Sigmoid colon (tissue), 7 donors: ENCODE measurements around the gene ZNF253. TPM values are rescaled to one million over a fixed set of nuclear protein-coding genes. Genes with fewer than 3 reads are reported as not detected.
A peak's percentile ranks its signal among the peaks of the same experiment; 100 is the strongest.
"Not testable (repeated sequence)": the region's sequence is repeated elsewhere in the genome, so short reads cannot be mapped to it uniquely, and the experiment has no call there.

Source experiments
- DNase-seq: peaks from one replicate; pipeline ENCODE4 v3.0.0-alpha.2; 2019
- H3K27ac ChIP-seq, 4 donors: fragments of 200-600 bp; sonication (generic); one replicate each; pipeline ENCODE4 v1.5.1; 2016 to 2019; ENCODE audit warnings: mild to moderate bottlenecking in 1 of 4
- H3K27me3 ChIP-seq, 3 donors: fragments of 200-600 bp; sonication (generic); one replicate each; pipeline ENCODE4 v1.5.1; 2019; ENCODE audit warnings: mild to moderate bottlenecking in 1 of 3
- H3K36me3 ChIP-seq, 4 donors: fragments of 200-600 bp; sonication (generic); one replicate each; pipeline ENCODE4 v1.5.1; 2016 to 2019
- H3K4me1 ChIP-seq, 4 donors: fragments of 200-600 bp; sonication (generic); one replicate each; pipeline ENCODE4 v1.5.1; 2017 to 2019
- H3K4me3 ChIP-seq, 4 donors: fragments of 200-600 bp; sonication (generic); one replicate each; pipeline ENCODE4 v1.5.1; 2017 to 2019; ENCODE audit warnings: mild to moderate bottlenecking in 2 of 4, moderate library complexity in 1 of 4
- H3K9me3 ChIP-seq, 4 donors: fragments of 200-600 bp in 3 of 4; sonication (generic) in 3 of 4; one replicate each; pipeline versions ENCODE4 v1.5.1 to v1.6.1; 2013 to 2019
- EP300 ChIP-seq, 4 donors: sonication (generic); formaldehyde crosslinking; IDR thresholded peaks; one replicate each; pipeline ENCODE4 v1.6.1; 2017; ENCODE audit warnings: antibody characterized with exemption in 4 of 4
- POLR2A ChIP-seq, 2 donors: fragments of 450-650 bp; IDR thresholded peaks; one replicate each; pipeline ENCODE4 v1.6.1; 2016; ENCODE audit warnings: antibody characterized with exemption in 2 of 2, mild to moderate bottlenecking in 2 of 2, moderate library complexity in 2 of 2
- POLR2AphosphoS5 ChIP-seq, 4 donors: sonication (generic); formaldehyde crosslinking; IDR thresholded peaks; one replicate each; pipeline ENCODE4 v1.6.1; 2017; ENCODE audit warnings: antibody characterized with exemption in 4 of 4
- WGBS, 2 donors: extraction: QIAGEN DNeasy Blood & Tissue Kit; methylation state at CpG; one replicate each; pipeline ENCODE4 v1.1.7; 2013; 5-methylcytosine and 5-hydroxymethylcytosine counted together
- intact Hi-C: fragments of 100-400 bp; cut with DNase I; formaldehyde crosslinking; loops from one replicate; pipeline ENCODE4 v1.15.1; 2023
- polyA plus RNA-seq, 3 donors: library from polyadenylated mRNA; stranded (reverse); fragments of 200-250 nt; gene quantifications; one replicate each; pipeline ENCODE4 v1.2.3, GENCODE V29; 2013
- total RNA-seq, 4 donors: library from RNA; depleted of rRNA; stranded (reverse); fragments of >200 nt; gene quantifications; one replicate each; pipeline ENCODE4 v1.1.0, GENCODE V29; 2016
- TF ChIP-seq, protein P1 (sequence below), 4 experiments: fragments of 450-650 bp in 3 of 4; fragments of 200-600 bp in 1 of 4; IDR thresholded peaks; one replicate each; pipeline ENCODE4 v1.5.1; 2016 to 2019; ENCODE audit warnings: antibody characterized with exemption in 4 of 4, mild to moderate bottlenecking in 3 of 4, moderate library complexity in 2 of 4
- donor health status: healthy with polysubstance abuse.
- donor health status: Bipolar disorder and iron deficiency.
- donor health status: healthy.

ZNF253 gene
- total and polyA plus RNA-seq, 7 donors: 2.4 to 11.6 (median 5.5) TPM

- WGBS, 2 donors: 96 to 98% methylated on average over 1 of the region's 1 CpG
- no peak overlapping the region for H3K4me3 ChIP-seq
- peaks cover 0 to 40% (median 3%) of the 10 kb centered on the region in 4 donors for H3K36me3 ChIP-seq
- no peak for DNase-seq
- no peaks in the 10 kb centered on the region for H3K4me1 ChIP-seq
- H3K27ac ChIP-seq: no peak overlapping the region
- intact Hi-C loops: no loop called here
- H3K27me3 ChIP-seq: no peaks in the 10 kb centered on the region
- H3K9me3 ChIP-seq: peaks cover 0 to 19% (median 0%) of the 10 kb centered on the region in 4 donors
- TF ChIP-seq, protein P1, sequence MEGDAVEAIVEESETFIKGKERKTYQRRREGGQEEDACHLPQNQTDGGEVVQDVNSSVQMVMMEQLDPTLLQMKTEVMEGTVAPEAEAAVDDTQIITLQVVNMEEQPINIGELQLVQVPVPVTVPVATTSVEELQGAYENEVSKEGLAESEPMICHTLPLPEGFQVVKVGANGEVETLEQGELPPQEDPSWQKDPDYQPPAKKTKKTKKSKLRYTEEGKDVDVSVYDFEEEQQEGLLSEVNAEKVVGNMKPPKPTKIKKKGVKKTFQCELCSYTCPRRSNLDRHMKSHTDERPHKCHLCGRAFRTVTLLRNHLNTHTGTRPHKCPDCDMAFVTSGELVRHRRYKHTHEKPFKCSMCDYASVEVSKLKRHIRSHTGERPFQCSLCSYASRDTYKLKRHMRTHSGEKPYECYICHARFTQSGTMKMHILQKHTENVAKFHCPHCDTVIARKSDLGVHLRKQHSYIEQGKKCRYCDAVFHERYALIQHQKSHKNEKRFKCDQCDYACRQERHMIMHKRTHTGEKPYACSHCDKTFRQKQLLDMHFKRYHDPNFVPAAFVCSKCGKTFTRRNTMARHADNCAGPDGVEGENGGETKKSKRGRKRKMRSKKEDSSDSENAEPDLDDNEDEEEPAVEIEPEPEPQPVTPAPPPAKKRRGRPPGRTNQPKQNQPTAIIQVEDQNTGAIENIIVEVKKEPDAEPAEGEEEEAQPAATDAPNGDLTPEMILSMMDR (IDR thresholded peaks at IDR 0.05): no peak
- no peak for TF ChIP-seq EP300 (IDR thresholded peaks at IDR 0.05)
- no peak for TF ChIP-seq POLR2A (IDR thresholded peaks at IDR 0.05)
- no peak for TF ChIP-seq POLR2AphosphoS5 (IDR thresholded peaks at IDR 0.05)
Observed at GRCh38 chr19:19884583-19884982, 18.9 kb downstream of the ZNF253 start.

DNA sequence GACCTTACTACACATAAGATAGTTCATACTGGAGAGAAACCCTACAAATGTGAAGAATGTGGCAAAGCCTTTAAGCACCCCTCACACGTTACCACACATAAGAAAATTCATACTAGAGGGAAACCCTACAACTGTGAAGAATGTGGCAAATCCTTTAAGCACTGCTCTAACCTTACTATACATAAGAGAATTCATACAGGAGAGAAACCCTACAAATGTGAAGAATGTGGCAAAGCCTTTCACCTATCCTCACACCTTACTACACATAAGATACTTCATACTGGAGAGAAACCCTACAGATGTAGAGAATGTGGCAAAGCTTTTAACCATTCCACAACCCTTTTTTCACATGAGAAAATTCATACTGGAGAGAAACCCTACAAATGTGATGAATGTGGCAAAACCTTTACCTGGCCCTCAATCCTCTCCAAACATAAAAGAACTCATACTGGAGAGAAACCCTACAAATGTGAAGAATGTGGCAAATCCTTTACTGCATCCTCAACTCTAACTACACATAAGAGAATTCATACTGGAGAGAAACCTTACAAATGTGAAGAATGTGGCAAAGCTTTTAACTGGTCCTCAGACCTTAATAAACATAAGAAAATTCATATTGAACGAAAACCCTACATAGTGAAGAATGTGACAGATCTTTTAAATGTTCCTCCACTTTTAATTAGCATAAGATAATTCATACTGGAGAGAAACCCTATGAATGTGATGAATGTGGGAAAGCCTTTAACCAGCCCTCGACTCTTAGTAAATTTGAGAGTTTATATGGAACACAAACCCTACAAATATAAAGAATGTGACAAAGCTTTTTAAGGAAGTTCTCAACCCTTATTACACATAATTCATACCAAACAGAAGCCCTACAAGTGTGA is 26.6 kb downstream of the ZNF253 start:
- H3K27me3 ChIP-seq, H3K4me1 ChIP-seq, intact Hi-C loops, H3K4me3 ChIP-seq, H3K27ac ChIP-seq, DNase-seq: not testable (repeated sequence)
- H3K9me3 ChIP-seq: peaks cover 0 to 41% (median 11%) of the 10 kb centered on the region in 4 donors
- peaks cover 9 to 28% (median 12%) of the 10 kb centered on the region in 4 donors for H3K36me3 ChIP-seq
- 94 to 97% methylated on average over 3 of the region's 3 CpGs for WGBS, 2 donors

GRCh38 chr19:19900139-19900728 is 34.6 kb downstream of the ZNF253 start:
- Histone ChIP-seq H3K4me1 (peaks cover 0 to 23% (median 6%) of the 10 kb centered on the region in 4 donors), H3K27me3 (no peaks in the 10 kb centered on the region), H3K27ac (peak overlapping the region; percentile 83 to 99 (median 88)), H3K9me3 (peaks cover 0 to 15% (median 0%) of the 10 kb centered on the region in 4 donors), H3K36me3 (no peaks in the 10 kb centered on the region), H3K4me3 (peak overlapping the region; percentile 54 to 85 (median 69))
- WGBS, 2 donors: 1% methylated on average over 9 of the region's 9 CpGs
- TF ChIP-seq EP300 (IDR thresholded peaks at IDR 0.05) (no peak), POLR2A (IDR thresholded peaks at IDR 0.05) (peak in 1 of 2 donors; percentile 63), POLR2AphosphoS5 (IDR thresholded peaks at IDR 0.05) (no peak)
- TF ChIP-seq, protein P1 (IDR thresholded peaks at IDR 0.05): no peak
- intact Hi-C loops: loop anchor here (1.0 to 10.0 kb wide), 5 partner anchors 33 to 233 kb away; partner anchors contain the start of genes ZNF101, ZNF14 and ZNF506
- no peak for DNase-seq

- H3K9me3 ChIP-seq: peaks cover 0 to 11% (median 0%) of the 10 kb centered on the region in 4 donors
- intact Hi-C loops: loop anchor here (1.0 to 10.0 kb wide), 5 partner anchors 34 to 234 kb away; partner anchors contain the start of genes ZNF101, ZNF14 and ZNF506
- WGBS, 2 donors: 0% methylated on average over 35 of the region's 35 CpGs
- no peaks in the 10 kb centered on the region for H3K36me3 ChIP-seq
- H3K4me3 ChIP-seq: peak within 1 kb of the TSS; percentile 54 to 85 (median 69)
- TF ChIP-seq, protein P1 (IDR thresholded peaks at IDR 0.05): no peak
- TF ChIP-seq POLR2A (IDR thresholded peaks at IDR 0.05): peak; percentile 27 to 63
- TF ChIP-seq POLR2AphosphoS5 (IDR thresholded peaks at IDR 0.05): peak; percentile 72 to 95 (median 87)
- no peak for TF ChIP-seq EP300 (IDR thresholded peaks at IDR 0.05)
- H3K27me3 ChIP-seq: no peaks in the 10 kb centered on the region
- peak within 1 kb of the TSS; percentile 83 to 99 (median 88) for H3K27ac ChIP-seq
- peaks cover 0 to 23% (median 6%) of the 10 kb centered on the region in 4 donors for H3K4me1 ChIP-seq
- DNase-seq: peak; percentile 98
Observed at GRCh38 chr19:19900729-19901444, 35.2 kb downstream of the ZNF253 start, which contains the start of gene ZNF93. TSS of gene ZNF93 (plus strand) at chr19:19900946. CDS start at chr19:19901089, 143 bp downstream.

- 78 to 89% methylated on average over 3 of the region's 3 CpGs for WGBS, 2 donors
- not testable (repeated sequence) for H3K4me3 ChIP-seq, H3K27me3 ChIP-seq, H3K4me1 ChIP-seq, H3K27ac ChIP-seq, H3K36me3 ChIP-seq, H3K9me3 ChIP-seq, DNase-seq
- intact Hi-C loops: loop anchor here (10.0 kb wide), 3 partner anchors 83 to 173 kb away; partner anchors contain the start of genes ZNF14 and ZNF506
Observed at GRCh38 chr19:19907551-19907950, 41.9 kb downstream of the ZNF253 start.
